HepG2 (cell line): ENCODE results near the gene SRPRB.

Source experiments
- ARID3A ChIP-seq: IDR thresholded peaks from 2 replicates; pipeline ENCODE4 v1.6.1; 2012; ENCODE audit warnings: low read depth, low read length, improper control_type of control experiment
- CEBPZ ChIP-seq: IDR thresholded peaks from 2 replicates; pipeline ENCODE4 v1.6.1; 2012; ENCODE audit warnings: low read length, improper control_type of control experiment
- EP300 ChIP-seq, 3 experiments: sonication (generic) in 1 of 3; formaldehyde crosslinking in 1 of 3; IDR thresholded peaks; 2 replicates each; pipeline versions ENCODE4 v1.5.1 to v1.6.1; 2011 to 2020; ENCODE audit warnings: low read depth in 2 of 3, low read length in 2 of 3, borderline replicate concordance in 1 of 3, improper control_type of control experiment in 1 of 3, mild to moderate bottlenecking in 1 of 3, missing genetic modification reagents in 1 of 3, moderate library complexity in 1 of 3

- TF ChIP-seq ARID3A (no peak), EP300 (IDR thresholded peaks at IDR 0.05; ENCODE audit: low read depth in 2 of 2, low read length in 2 of 2) (no peak), EP300 (CRISPR knock-in tag; IDR thresholded peaks at IDR 0.05; ENCODE audit: borderline replicate concordance) (no peak), CEBPZ (no peak)
Observed at GRCh38 chr3:133827684-133828083, 22.1 kb downstream of the SRPRB start.
